ENCODE measurements around the gene ALX4.

ALX4 gene

GRCh38 chr11:44267006-44267749, 42.8 kb downstream of the ALX4 start:
- DNase-seq = no peak

DNA sequence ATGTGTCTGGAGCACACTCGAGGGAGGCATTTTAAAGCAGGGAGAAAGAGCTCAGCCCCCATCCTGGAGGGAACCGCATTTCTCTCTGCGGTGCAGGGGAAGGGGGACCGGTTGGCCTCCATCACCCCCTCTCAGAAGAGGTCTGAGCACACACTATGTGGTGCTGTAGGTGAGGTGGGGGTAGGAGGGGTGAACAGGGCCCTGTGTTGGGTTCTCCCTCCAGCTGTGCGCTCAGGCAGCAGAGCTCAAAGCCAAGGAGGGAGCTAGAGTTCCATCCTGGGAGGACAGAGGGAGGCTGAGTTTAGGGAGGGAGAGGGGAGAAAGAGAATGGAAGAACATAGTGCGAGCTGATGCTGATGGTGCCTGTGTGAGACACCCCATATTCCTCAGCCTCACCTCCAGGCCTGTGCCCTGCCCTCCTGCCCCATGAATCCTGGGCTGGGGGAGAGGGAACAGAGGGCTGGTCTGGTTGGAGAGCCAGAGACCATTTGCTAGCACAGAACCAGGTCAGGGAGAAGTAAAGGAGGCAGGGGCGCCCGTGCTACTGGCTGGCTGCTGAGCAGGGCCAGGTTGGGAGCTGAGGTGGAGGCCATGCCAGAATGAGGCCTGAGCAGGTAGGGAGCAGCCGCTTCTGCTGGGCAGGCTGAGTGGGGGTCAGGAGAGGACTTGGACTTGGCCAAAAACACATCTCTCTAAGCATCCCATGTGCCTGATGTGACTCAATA, 43.7 kb downstream of the ALX4 start:
- no peak for DNase-seq

GRCh38 chr11:44264761-44265160, 45.2 kb downstream of the ALX4 start:
- DNase-seq = no peak

- DNase-seq = no peak
Measured at GRCh38 chr11:44264438-44264749, 45.5 kb downstream of the ALX4 start.

DNA sequence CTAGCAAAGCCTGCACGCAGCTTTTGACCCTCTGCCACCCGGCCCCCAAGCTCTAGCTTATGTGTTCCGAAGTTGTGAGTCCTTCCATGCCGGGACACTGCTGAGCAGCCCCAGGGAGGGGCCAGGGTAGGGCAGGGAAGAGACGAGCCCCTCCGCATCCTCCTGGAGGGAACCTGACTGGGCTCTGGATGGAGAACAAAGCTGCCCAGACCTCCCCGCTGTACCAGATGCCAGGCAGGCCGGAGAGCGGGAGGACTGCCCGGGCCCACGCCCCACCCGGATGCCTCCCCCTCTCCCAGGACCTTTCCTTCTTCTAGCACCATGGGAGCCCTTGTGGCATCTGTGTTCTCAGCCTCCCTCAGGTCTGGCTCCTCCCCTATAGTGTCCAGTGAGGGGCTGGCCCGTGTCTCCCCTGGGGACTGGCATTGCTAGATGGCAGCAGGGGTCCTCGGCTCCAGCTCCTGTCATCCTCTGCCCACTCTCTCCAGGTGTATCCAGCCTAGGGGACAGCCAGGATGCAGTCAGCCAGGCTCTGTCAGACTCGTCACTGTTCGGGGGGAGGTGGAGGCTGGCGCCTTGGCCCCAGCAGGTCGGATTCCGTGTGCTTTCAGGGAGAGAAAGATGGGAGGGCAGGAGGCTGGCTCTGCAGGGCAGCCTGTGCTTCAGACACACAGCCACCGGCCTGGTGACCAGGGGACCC, 46.1 kb downstream of the ALX4 start:
- DNase-seq = no peak

- no peak for DNase-seq
Measured at GRCh38 chr11:44261800-44262591, 47.9 kb downstream of the ALX4 start.

DNA sequence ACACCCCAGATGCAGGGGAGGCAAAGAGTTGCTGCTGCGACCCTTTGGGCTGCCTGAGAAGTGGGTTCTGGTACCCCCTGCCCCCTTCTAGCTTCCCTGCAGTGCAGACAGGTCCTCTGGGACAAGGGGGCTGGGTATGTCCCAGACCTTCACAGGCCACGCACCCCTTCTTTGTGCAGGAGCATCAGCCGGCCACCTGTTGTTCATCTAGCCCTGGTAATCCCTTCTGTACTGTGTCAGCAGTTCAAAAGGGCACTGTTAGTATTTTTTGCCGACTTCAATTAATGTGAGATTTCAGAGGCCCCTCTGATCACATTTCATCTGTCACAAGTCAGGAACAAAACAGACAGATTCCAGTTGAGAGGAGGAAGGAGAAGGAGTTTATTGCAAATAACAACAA, 49.9 kb downstream of the ALX4 start:
- no peak for DNase-seq

GRCh38 chr11:44258839-44259420, 51.0 kb downstream of the ALX4 start:
- no peak for DNase-seq

DNA sequence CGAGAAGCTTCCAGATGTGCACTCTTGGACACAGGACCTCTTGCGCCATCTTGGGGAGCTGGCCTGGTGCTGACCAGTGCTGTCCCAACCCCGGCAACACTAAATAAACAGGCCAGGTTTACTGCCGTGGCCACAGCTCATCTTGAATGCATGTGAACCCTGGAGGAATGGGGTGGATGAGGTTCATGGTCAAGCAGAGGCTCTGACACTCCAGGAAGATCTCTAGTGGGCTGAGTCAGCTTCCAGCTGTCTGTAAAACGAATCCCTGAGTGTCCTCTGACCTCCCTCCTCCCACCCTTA, 51.8 kb downstream of the ALX4 start:
- no peak for DNase-seq

GRCh38 chr11:44257338-44258189, 52.4 kb downstream of the ALX4 start:
- no peak for DNase-seq

DNA sequence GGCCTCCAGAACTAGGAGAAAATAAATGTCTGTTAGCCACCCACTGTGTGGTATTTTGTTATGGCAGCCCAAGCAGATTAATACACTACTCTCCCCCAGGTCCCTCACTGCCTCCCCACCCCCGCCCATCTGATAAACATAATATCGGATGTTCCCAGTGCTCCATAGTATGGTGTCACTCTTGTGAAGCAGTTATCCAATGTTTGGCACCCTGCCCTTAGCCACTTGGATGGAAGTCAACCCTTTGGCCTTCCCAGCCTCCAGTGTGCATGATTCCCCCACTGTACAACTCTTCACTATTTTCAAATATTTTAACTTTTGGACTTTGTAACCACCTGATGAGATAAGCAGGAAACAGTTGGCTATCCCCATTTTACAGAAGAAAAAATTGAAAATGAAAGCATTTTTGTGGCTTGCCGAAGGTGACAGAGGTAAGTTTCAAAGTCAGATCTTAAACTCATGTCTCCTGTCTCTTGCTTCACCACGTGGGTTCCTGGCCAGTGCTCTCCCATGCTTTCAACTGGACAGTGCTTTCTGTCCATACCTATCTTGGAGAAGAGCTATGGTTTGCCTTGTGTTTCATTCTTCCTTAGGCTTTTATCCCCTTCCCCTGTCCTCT, 53.2 kb downstream of the ALX4 start:
- DNase-seq = no peak

- no peak for DNase-seq
Measured at GRCh38 chr11:44255406-44256071, 54.4 kb downstream of the ALX4 start.

GRCh38 chr11:44252999-44253602, 56.8 kb downstream of the ALX4 start:
- DNase-seq = no peak

DNA sequence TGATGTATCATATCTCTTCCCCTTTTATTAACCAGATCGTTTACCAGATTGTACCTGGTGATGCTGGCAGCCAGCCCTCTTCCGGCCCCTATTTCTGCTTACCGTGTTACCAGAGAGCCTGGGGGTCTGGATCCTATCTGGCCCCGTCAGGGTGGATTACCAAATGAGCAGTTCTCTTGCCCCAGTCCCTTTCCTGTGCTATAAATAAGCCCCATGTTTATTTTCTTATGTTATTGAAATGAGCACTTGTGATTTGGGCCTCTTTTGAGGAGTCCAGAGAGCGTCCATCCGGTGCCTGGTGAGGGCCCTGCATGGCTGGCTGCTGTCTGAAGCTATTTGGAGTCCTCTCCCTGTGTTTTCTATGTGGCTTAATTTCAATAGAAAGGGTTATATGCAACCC, 59.5 kb downstream of the ALX4 start:
- no peak for DNase-seq

DNA sequence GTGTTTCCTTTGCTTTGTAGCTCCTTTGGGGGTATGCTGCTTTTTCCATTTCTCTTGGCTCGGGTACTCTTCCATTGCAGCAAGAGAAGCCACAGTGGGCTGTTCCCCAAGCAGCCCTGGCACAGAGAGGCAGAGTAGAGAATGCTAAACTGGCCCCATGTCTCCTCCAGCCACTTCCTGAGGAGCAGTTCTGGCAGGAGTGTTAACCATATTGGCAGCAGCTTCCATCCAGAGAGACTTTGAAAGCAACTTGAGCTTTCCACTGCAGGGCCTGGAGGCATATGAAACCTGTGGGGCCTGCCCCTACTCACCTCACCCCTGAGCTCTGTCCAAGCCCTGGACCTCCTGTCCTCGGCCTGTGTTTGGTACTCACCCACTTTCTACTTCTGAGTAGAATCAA, 61.8 kb downstream of the ALX4 start:
- no peak for DNase-seq

DNA sequence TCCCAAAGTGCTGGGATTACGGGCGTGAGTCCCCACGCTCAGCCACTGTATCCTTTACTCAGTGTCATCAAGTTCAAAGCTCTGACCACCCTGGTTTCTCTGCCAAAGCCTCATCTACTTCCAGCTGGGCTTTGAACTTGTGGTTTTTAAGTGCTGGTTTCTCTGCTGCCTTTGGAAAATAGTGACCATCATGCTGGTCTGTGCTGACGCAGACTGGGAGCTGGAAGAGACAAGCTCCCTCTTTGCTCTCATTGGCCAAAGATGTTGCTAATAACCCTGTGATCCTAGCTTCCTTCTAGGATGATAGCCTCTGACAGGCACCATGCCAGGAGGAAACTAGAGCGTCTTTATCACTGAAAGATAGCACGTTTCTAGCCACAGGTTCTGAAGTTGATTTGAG, 62.4 kb downstream of the ALX4 start:
- DNase-seq = no peak

GRCh38 chr11:44246726-44247125, 63.2 kb downstream of the ALX4 start:
- no peak for DNase-seq

DNA sequence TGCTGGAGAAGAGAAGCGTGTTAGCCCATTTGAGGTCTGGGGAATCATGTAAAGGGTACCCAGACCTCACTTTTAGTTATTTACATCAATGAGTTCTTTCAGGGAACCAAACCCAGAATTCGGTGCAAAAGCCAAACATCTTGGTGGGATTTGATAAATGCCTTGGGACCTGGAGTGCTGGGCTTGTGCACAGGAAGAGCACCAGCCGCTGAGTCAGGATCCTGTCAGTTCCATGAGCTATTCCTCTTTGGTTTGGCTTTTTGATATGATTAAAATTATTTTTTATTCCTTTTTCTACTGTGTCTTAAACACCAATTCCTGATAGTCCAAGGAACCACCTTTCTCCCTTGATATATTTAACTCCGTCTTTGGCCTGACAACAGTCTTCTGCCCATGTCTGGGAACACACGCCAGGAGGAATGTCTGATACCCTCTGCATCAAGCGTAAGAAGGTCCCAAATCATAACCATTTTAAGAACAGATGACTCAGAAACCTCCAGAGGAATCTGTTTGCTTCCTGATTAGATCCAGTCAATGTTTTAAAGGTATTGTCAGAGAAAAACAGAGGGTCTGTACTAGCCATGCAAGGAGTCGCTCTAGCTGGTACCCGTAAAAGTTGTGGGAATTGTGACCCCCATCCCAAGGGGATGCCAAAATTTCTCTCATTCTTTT, 65.2 kb downstream of the ALX4 start:
- no peak for DNase-seq

- no peak for DNase-seq
Measured at GRCh38 chr11:44243595-44244343, 66.2 kb downstream of the ALX4 start.
